Measurements from ENCODE around the gene C3orf22.

The C3orf22 gene

DNA sequence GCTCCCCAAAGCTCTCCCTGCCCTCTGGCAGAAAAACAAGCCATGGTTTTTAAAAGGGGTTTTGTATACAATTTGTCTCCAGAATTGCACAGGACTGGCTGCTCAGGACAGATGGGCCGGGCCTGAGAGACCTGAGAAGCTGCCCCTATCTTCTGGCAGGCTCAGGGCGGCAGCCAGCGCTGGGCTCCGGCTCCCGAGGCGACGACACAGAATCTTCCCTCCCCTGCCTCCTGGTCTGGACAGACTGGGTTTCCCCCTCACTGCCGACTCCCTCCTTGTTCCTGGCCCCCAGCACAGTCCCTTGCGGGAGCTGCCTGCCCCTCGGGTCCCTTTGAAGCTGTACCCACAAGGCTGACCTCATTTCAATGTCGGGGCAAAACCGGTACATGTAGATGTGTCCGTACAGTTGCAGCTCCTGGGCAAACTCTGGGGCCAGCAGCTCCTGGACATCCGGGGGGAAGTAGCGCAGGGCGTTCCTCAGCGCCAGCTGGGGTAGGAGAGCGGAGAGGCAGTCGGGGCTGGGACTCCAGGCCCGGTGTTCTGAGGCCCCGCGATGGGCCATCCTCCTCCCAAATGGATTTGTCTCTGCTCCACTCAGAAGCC, 48.3 kb downstream of the C3orf22 start:
- DNase-seq (ENCODE audit: low read depth), result no peak
- no peak overlapping the region for H3K4me3 ChIP-seq (ENCODE audit: low read depth, low read length)
- TF ChIP-seq, protein P1, sequence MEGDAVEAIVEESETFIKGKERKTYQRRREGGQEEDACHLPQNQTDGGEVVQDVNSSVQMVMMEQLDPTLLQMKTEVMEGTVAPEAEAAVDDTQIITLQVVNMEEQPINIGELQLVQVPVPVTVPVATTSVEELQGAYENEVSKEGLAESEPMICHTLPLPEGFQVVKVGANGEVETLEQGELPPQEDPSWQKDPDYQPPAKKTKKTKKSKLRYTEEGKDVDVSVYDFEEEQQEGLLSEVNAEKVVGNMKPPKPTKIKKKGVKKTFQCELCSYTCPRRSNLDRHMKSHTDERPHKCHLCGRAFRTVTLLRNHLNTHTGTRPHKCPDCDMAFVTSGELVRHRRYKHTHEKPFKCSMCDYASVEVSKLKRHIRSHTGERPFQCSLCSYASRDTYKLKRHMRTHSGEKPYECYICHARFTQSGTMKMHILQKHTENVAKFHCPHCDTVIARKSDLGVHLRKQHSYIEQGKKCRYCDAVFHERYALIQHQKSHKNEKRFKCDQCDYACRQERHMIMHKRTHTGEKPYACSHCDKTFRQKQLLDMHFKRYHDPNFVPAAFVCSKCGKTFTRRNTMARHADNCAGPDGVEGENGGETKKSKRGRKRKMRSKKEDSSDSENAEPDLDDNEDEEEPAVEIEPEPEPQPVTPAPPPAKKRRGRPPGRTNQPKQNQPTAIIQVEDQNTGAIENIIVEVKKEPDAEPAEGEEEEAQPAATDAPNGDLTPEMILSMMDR (conservative IDR thresholded peaks at IDR 0.05; ENCODE audit: low read depth, low read length), result no peak

DNA sequence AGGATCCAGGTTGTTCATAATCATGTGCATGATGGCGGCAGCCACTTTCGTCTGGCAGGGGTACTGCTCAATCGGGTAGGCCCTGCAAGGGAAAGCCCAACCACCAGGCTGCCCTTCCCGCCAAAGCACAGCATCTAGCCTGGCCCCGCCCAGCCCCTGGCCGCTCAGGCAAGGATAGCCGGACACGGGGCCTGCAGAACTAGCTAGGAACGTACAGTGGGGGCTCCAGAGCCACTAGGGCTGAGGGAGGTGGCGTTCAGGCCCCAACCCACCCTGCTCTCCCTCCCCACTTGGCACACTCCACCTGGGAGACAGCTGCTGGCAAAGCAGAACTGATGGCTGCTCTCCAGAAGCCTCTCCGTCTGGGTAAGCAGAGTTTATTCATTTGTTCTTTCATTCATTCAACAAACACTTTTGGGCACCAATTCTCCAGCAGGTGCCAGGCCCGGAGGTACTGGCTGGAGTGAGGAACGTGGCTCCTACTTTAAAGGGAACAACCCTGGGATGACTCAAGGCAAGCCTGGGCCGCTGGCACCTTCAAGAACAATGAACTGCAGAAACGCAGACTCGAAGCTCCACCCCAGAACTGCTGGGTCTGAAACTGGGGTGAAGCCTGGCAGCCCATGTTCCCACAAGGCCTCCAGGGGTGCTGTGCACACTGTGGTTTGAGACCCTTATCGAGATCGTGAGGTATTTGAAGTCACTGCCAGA, 49.0 kb downstream of the C3orf22 start:
- DNase-seq (ENCODE audit: low read depth), result no peak
- H3K4me3 ChIP-seq (ENCODE audit: low read depth, low read length), result no peak overlapping the region
- TF ChIP-seq, protein P1 (conservative IDR thresholded peaks at IDR 0.05; ENCODE audit: low read depth, low read length), result no peak

DNA sequence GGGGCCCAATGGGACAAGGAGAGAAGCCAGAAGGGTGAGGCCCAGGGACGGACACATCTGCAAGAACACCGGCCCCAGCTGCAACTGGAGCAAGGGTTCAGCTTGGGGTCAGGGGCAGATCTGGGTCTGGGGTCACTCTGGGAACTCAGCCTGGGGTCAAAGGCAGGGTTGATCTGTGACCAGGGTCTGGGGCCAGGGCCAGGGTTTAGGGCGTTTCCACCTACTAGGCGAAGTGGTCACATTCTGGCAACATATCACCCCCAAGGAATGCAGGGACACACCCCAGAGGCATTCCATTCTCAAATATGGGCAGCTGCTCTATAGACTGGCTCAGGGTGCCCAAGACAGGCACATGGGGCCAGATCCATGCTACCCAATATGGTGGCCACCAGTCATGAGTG, 50.2 kb downstream of the C3orf22 start:
- no peak overlapping the region for H3K4me3 ChIP-seq (ENCODE audit: low read depth, low read length)
- no peak for DNase-seq (ENCODE audit: low read depth)
- TF ChIP-seq, protein P1 (conservative IDR thresholded peaks at IDR 0.05; ENCODE audit: low read depth, low read length), result no peak

DNA sequence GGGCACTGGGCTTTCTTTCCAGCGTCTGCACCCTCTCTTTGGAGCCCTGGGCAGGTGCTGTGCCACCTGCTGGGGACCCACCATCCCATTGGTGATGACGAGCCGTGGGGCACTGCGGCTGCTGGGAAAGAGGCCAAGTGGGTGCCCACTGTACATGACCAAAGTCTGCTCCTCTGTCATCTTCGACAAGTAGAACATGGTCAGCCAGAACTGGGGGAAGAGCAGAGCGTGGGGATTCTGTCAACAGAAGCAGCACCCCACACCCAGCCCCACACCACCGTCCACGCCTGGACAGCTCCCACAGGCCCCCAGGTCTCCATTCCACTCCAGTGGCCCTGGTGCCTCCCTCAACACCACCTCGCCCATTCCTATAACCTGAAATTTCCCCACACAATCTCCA, 50.8 kb downstream of the C3orf22 start:
- DNase-seq (ENCODE audit: low read depth), result no peak
- no peak overlapping the region for H3K4me3 ChIP-seq (ENCODE audit: low read depth, low read length)
- TF ChIP-seq, protein P1 (conservative IDR thresholded peaks at IDR 0.05; ENCODE audit: low read depth, low read length), result no peak

DNA sequence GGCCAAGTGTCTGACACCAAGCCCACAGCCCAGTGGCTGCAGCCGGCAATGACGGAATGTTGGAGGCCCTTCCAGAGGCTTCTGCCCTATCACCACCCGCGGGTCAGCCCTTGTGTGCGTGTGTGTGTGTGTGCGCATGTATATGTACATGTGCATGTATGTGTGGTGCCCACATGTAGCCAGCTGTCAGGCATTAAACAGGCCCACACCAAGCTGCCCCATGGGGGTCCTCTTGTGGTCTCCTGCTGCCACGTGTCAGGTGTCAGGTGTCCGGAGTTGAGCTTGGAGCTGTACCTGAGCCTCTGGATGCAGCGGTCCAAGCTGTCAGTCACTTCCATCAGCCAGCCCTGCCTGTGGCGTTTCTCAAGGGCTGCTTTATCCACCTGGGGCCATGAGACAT, 55.0 kb downstream of the C3orf22 start:
- DNase-seq (ENCODE audit: low read depth), result no peak
- TF ChIP-seq, protein P1 (conservative IDR thresholded peaks at IDR 0.05; ENCODE audit: low read depth, low read length), result no peak
- no peak overlapping the region for H3K4me3 ChIP-seq (ENCODE audit: low read depth, low read length)

DNA sequence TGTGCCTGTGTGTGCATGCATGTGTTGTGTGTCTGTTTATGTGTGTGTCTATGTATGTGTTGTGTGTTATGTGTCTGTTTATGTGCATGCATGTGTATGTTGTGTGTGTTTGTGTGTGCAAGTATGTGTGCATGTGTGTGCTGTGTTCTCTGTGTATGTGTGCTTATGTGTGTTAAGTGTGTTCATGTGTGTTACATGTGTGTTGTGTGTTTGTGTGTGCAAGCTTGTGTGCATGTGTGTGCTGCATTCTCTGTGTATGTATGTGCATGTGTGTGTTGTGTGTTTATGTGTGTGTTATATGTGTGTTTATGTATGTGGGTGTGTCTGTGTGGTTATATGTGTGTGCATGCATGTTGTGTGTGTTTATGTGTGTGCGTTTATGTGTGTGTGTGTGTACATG, 56.1 kb downstream of the C3orf22 start:
- no peak for DNase-seq (ENCODE audit: low read depth)
- no peak overlapping the region for H3K4me3 ChIP-seq (ENCODE audit: low read depth, low read length)
- TF ChIP-seq, protein P1 (conservative IDR thresholded peaks at IDR 0.05; ENCODE audit: low read depth, low read length), result no peak

DNA sequence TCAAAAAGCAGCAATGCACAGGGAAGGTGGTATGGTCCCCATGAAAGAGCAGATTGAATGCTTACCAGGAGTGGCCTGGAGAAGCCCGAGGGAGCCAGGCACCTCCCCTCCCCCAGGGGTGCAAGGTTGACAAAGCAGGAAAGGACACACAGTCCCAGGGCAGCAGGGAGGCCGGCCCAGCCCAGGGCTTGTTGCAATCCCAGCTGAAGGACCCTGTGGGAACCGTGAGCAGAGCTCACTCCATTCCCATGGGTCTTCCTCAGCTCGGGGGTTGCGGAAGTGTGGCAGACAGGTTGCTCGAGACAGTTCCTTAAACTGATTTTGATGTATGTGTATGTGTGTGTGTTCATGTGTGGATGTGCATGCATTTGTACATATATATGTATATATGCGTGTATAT, 57.0 kb downstream of the C3orf22 start:
- H3K4me3 ChIP-seq (ENCODE audit: low read depth, low read length), result no peak overlapping the region
- no peak for DNase-seq (ENCODE audit: low read depth)
- TF ChIP-seq, protein P1 (conservative IDR thresholded peaks at IDR 0.05; ENCODE audit: low read depth, low read length), result no peak

All from choroid plexus epithelial cell (primary cell).